A549 (cell line): ENCODE data around the gene BCL3. TPM values are rescaled to one million over a fixed set of nuclear protein-coding genes. Genes with fewer than 3 reads are reported as not detected.
A peak's percentile ranks its signal among the peaks of the same experiment; 100 is the strongest.

Source experiments
- ATAC-seq, 2 experiments: fragments of 200-7000 bp in 1 of 2; fragments of >200 bp in 1 of 2; cut with Nextera tagmentation in 1 of 2; cut with Tn5 transposase in 1 of 2; 3 replicates each; pipeline versions ENCODE4 v1.8.0 to v1.9.1; 2018 to 2020; ENCODE audit warnings: mild to moderate bottlenecking in 1 of 2, moderate library complexity in 1 of 2
- CTCF ChIA-PET: fragments of 300-600 bp; sonication (Branson Sonifier 250); formaldehyde crosslinking; extraction: SDS; loops from one replicate; lab custom pipeline; 2021; ENCODE audit warnings: antibody characterized with exemption, inconsistent platforms; lab: Yijun Ruan, JAX
- POLR2A ChIA-PET: fragments of 350-600 bp; formaldehyde crosslinking; extraction: SDS; loops from one replicate; lab custom pipeline; 2021; ENCODE audit warnings: antibody characterized with exemption, inconsistent platforms; lab: Yijun Ruan, JAX
- DNase-seq, 2 experiments: peaks; one replicate each; pipeline versions ENCODE4 v3.0.0 to v3.0.0-alpha.2; 2011 to 2016; ENCODE audit warnings: low read depth in 1 of 2, low spot score in 1 of 2
- FAIRE-seq: peaks from 2 replicates; lab custom pipeline; 2011; peaks lifted over from hg19 to GRCh38; lab: Jason Lieb, UNC
- H3K27ac ChIP-seq, 2 experiments: fragments of >200 bp; sonication (Bioruptor Twin); formaldehyde crosslinking; 3 replicates each; pipeline ENCODE4 v1.5.1; 2016 to 2017
- H3K4me1 ChIP-seq: fragments of >200 bp; sonication (Bioruptor Twin); formaldehyde crosslinking; 3 replicates; pipeline ENCODE4 v1.6.1; 2016
- H3K4me2 ChIP-seq: fragments of >200 bp; sonication (Bioruptor Twin); formaldehyde crosslinking; 3 replicates; pipeline ENCODE4 v1.6.1; 2016
- H3K4me3 ChIP-seq: fragments of >200 bp; sonication (Bioruptor Twin); formaldehyde crosslinking; 3 replicates; pipeline ENCODE4 v1.5.1; 2016
- H3K9me3 ChIP-seq: fragments of >200 bp; sonication (Bioruptor Twin); formaldehyde crosslinking; 3 replicates; pipeline ENCODE4 v1.6.1; 2016
- BHLHE40 ChIP-seq: IDR thresholded peaks from 2 replicates; pipeline ENCODE4 v1.6.1; 2012; ENCODE audit warnings: low read depth, low read length, inconsistent platforms
- CEBPB ChIP-seq, 2 experiments: fragments of >200 bp in 1 of 2; sonication (Bioruptor Twin) in 1 of 2; formaldehyde crosslinking in 1 of 2; IDR thresholded peaks; 2 replicates each; pipeline ENCODE4 v1.6.1; 2012 to 2016
- CTCF ChIP-seq: fragments of >200 bp; sonication (Bioruptor Twin); formaldehyde crosslinking; IDR thresholded peaks from 3 replicates; pipeline ENCODE4 v1.5.1; 2016
- ESRRA ChIP-seq: fragments of 150-350 bp; IDR thresholded peaks from 2 replicates; pipeline ENCODE4 v1.6.1; 2014; ENCODE audit warnings: mild to moderate bottlenecking, low read length, borderline replicate concordance
- GATA3 ChIP-seq: IDR thresholded peaks from 2 replicates; pipeline ENCODE4 v1.6.1; 2012; ENCODE audit warnings: borderline replicate concordance
- HDAC2 ChIP-seq: fragments of 200-600 bp; sonication (generic); IDR thresholded peaks from 2 replicates; pipeline ENCODE4 v1.6.1; 2016
- HEYL ChIP-seq: fragments of 250-450 bp; sonication (Bioruptor Pico); IDR thresholded peaks from 2 replicates; pipeline ENCODE4 v1.8.0; 2021; ENCODE audit warnings: mild to moderate bottlenecking, moderate library complexity
- HOXA7 ChIP-seq: fragments of 250-450 bp; sonication (Bioruptor Pico); IDR thresholded peaks from 2 replicates; pipeline ENCODE4 v1.5.0; 2020; ENCODE audit warnings: mild to moderate bottlenecking, moderate library complexity
- HOXB13 ChIP-seq: fragments of 250-450 bp; sonication (Bioruptor Pico); IDR thresholded peaks from 2 replicates; pipeline ENCODE4 v1.5.0; 2020; ENCODE audit warnings: low read depth, mild to moderate bottlenecking, moderate library complexity
- HOXB5 ChIP-seq: fragments of 250-450 bp; sonication (Bioruptor Pico); IDR thresholded peaks from 2 replicates; pipeline ENCODE4 v1.5.0; 2020; ENCODE audit warnings: mild to moderate bottlenecking, moderate library complexity
- KDM5A ChIP-seq: fragments of 200-600 bp; sonication (generic); IDR thresholded peaks from 2 replicates; pipeline ENCODE4 v1.6.1; 2016; ENCODE audit warnings: antibody characterized with exemption, mild to moderate bottlenecking
- MAFK ChIP-seq: fragments of 450-650 bp; IDR thresholded peaks from 2 replicates; pipeline ENCODE4 v1.6.1; 2014; ENCODE audit not compliant: partially characterized antibody
- MYC ChIP-seq: IDR thresholded peaks from 2 replicates; pipeline ENCODE4 v1.6.1; 2012; ENCODE audit warnings: mild to moderate bottlenecking, inconsistent platforms, low read length, improper control_type of control experiment, borderline replicate concordance
- POLR2A ChIP-seq: IDR thresholded peaks from 2 replicates; pipeline ENCODE4 v1.6.1; 2012; ENCODE audit warnings: mild to moderate bottlenecking, low read length
- RAD21 ChIP-seq, 2 experiments: fragments of >200 bp in 1 of 2; sonication (Bioruptor Twin) in 1 of 2; formaldehyde crosslinking in 1 of 2; IDR thresholded peaks in 1 of 2; conservative IDR thresholded peaks in 1 of 2; 2 replicates in 1 of 2; 3 replicates in 1 of 2; pipeline ENCODE4 v1.6.1; 2012 to 2018; ENCODE audit warnings: inconsistent platforms in 1 of 2
- RARB ChIP-seq: fragments of 250-450 bp; sonication (Bioruptor Pico); IDR thresholded peaks from 2 replicates; pipeline ENCODE4 v1.8.0; 2021; ENCODE audit warnings: mild to moderate bottlenecking, moderate library complexity
- RCOR1 ChIP-seq: fragments of 150-350 bp; IDR thresholded peaks from 2 replicates; pipeline ENCODE4 v1.6.1; 2014; ENCODE audit warnings: antibody characterized with exemption, low read length, low read depth
- SMC3 ChIP-seq: fragments of >200 bp; sonication (Bioruptor Twin); formaldehyde crosslinking; IDR thresholded peaks from 3 replicates; pipeline ENCODE4 v1.6.1; 2018; ENCODE audit warnings: inconsistent platforms
- SREBF2 ChIP-seq: fragments of 450-650 bp; IDR thresholded peaks from 2 replicates; pipeline ENCODE4 v1.6.1; 2014; ENCODE audit warnings: mild to moderate bottlenecking, moderate library complexity
- TP53 ChIP-seq: fragments of 250-450 bp; sonication (Bioruptor Pico); IDR thresholded peaks from 2 replicates; pipeline ENCODE4 v1.5.0; 2021; ENCODE audit warnings: mild to moderate bottlenecking, moderate library complexity
- ZFP36 ChIP-seq: fragments of 450-650 bp; IDR thresholded peaks from 2 replicates; pipeline ENCODE4 v1.6.1; 2014; ENCODE audit warnings: borderline replicate concordance; ENCODE audit not compliant: partially characterized antibody
- WGBS: methylation state at CpG from one replicate; pipeline ENCODE4 v1.1.6; 2017; ENCODE audit errors: missing lambda C conversion rate; 5-methylcytosine and 5-hydroxymethylcytosine counted together
- polyA plus RNA-seq, 4 experiments: library from polyadenylated mRNA; depleted of rRNA in 3 of 4; stranded (reverse); fragments of >200 nt; fragmentation: RNase III in 1 of 4; extraction: RNeasy Plus Mini Kit Qiagen cat#74134 plus additional on column Dnase treatment in 1 of 4; gene quantifications; 2 replicates in 3 of 4; 3 replicates in 1 of 4; pipeline ENCODE4 v1.2.3, GENCODE V29; 2011 to 2017
- TF ChIP-seq, protein P1 (sequence below): fragments of 250-450 bp; sonication (Bioruptor Pico); IDR thresholded peaks from 2 replicates; pipeline ENCODE4 v1.5.0; 2020; ENCODE audit warnings: low read depth, mild to moderate bottlenecking, moderate library complexity
- TF ChIP-seq, protein P2 (sequence below): fragments of >200 bp; sonication (Bioruptor Twin); formaldehyde crosslinking; IDR thresholded peaks from 3 replicates; pipeline ENCODE4 v1.6.1; 2016
- TF ChIP-seq, protein P3 (sequence below): IDR thresholded peaks from 2 replicates; pipeline ENCODE4 v1.6.1; 2012; ENCODE audit warnings: low read depth, borderline replicate concordance
- TF ChIP-seq, protein P4 (sequence below): IDR thresholded peaks from 2 replicates; pipeline ENCODE4 v1.6.1; 2012

BCL3 gene
- polyA plus RNA-seq, 2 of the 4 experiments (the other 2 are of a cell fraction) = 22.6 to 72.1 TPM

- TF ChIP-seq, protein P1, sequence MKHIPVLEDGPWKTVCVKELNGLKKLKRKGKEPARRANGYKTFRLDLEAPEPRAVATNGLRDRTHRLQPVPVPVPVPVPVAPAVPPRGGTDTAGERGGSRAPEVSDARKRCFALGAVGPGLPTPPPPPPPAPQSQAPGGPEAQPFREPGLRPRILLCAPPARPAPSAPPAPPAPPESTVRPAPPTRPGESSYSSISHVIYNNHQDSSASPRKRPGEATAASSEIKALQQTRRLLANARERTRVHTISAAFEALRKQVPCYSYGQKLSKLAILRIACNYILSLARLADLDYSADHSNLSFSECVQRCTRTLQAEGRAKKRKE = peak; percentile 65; the same call in 1 of the 2 replicates
- TF ChIP-seq ESRRA (no peak), SMC3 (no peak), SREBF2 (no peak), HEYL (CRISPR knock-in tag) (no peak), KDM5A (no peak), GATA3 (peak; percentile 71), TP53 (no peak)
- TF ChIP-seq, protein P2, sequence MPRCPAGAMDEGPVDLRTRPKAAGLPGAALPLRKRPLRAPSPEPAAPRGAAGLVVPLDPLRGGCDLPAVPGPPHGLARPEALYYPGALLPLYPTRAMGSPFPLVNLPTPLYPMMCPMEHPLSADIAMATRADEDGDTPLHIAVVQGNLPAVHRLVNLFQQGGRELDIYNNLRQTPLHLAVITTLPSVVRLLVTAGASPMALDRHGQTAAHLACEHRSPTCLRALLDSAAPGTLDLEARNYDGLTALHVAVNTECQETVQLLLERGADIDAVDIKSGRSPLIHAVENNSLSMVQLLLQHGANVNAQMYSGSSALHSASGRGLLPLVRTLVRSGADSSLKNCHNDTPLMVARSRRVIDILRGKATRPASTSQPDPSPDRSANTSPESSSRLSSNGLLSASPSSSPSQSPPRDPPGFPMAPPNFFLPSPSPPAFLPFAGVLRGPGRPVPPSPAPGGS = no peak
Measured at GRCh38 chr19:44722131-44723121, 26.1 kb upstream of the BCL3 start (continued).

DNA sequence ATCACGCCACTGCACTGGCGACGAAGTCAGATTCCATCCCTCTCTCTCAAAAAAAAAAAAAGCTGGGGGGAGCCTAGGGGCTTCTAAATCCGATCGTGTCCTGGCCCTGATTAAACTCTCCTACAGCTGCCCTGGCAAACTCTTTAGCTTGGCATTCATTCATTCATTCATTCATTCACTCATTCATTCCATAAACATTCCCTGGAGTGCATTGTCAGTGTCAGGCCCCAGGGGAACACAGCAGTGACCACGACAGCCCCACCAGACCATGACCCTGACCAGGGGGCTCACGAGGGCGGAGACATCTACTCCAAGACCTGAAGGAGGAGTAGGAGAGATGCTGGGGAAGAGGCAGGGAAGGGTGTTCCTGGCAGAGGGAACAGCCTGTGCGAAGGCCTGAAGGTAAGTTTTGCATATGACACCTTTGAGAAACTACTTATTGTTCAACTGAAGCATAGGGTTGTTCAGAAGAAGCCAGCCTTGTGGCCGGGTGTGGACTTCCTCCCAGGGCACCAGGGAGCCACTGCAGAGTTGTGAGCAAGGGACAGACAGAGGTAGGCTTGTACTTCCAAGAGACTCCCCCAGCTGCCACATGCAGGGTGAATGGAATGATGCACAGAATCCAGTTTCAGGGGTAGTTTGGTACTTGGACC lies 25.1 kb upstream of the BCL3 start:
- DNase-seq = no peak
- FAIRE-seq = no peak
- peak; percentile 26 to 34; a peak in 5 of 6 replicates for ATAC-seq
- Histone ChIP-seq H3K9me3 (no peaks in the 10 kb centered on the region), H3K4me3 (no peak overlapping the region), H3K4me2 (peak overlapping the region; percentile 89), H3K27ac (peak overlapping the region; percentile 97), H3K4me1 (peaks cover 89% of the 10 kb centered on the region)
- ChIA-PET POLR2A (interaction anchor here (0.8 to 3.7 kb wide), 22 partner anchors 9 to 167 kb away, joined by 3 to 53 read pairs (median 8); partner anchors contain the start of genes BCL3, NECTIN2 and TOMM40), CTCF (interaction anchor here (0.6 to 42.5 kb wide), 56 partner anchors 9 to 337 kb away, joined by 3 to 1899 read pairs (median 5); partner anchors contain the start of genes APOC1, BCAM, BCL3 and CBLC)
- 75% methylated on average over 10 of the region's 10 CpGs for WGBS
- TF ChIP-seq ZFP36 (peak; percentile 24), HDAC2 (no peak), HOXB13 (CRISPR knock-in tag) (0 out of 2 replicates have a peak, but pooled peaks have one; percentile 14), HOXB5 (CRISPR knock-in tag) (0 out of 2 replicates have a peak, but pooled peaks have one; percentile 28), MYC (0 out of 2 replicates have a peak, but pooled peaks have one; percentile 22)

DNA sequence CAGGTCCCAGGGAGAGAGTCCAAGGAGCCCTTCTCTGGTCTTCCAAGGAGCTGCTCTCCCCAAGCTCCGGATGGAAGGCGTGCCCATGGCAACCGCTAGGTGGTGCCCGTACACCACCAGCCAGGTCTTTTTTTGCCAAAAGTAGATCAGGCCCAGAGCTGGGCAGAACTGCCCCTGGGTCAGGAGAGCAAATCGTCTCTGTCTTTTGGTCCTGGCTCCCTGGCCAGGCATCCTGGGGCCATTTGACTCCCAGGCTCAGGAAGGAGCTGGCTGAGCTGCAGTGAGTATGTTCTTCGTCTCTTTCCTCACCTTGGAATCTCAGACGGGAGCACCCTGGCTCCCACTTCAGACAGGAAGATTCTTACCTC lies 24.6 kb upstream of the BCL3 start:
- no peak for TF ChIP-seq RCOR1
- peak; percentile 100 for TF ChIP-seq SMC3
- peak; percentile 100 for TF ChIP-seq RAD21 (conservative IDR thresholded peaks at IDR 0.05 in 1 of 2, IDR thresholded peaks at IDR 0.05 in 1 of 2)
- TF ChIP-seq, protein P2 = peak; percentile 52; the same call in 1 of the 3 replicates
- TF ChIP-seq BHLHE40 = no peak; the same call in 1 of the 2 replicates
- TF ChIP-seq RARB (CRISPR knock-in tag) = 0 out of 2 replicates have a peak, but pooled peaks have one; percentile 9
- TF ChIP-seq ZFP36 = peak; percentile 0
- TF ChIP-seq, protein P3, sequence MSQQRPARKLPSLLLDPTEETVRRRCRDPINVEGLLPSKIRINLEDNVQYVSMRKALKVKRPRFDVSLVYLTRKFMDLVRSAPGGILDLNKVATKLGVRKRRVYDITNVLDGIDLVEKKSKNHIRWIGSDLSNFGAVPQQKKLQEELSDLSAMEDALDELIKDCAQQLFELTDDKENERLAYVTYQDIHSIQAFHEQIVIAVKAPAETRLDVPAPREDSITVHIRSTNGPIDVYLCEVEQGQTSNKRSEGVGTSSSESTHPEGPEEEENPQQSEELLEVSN = peak; percentile 38; the same call in 1 of the 2 replicates
- peak; percentile 40; the same call in 1 of the 2 replicates for TF ChIP-seq POLR2A
- peak; percentile 99 for TF ChIP-seq CTCF
- no peak; the same call in 1 of the 2 replicates for TF ChIP-seq HOXB13 (CRISPR knock-in tag)
- TF ChIP-seq MAFK = no peak
- TF ChIP-seq CEBPB (IDR thresholded peaks at IDR 0.05) = peak in 1 of 2 experiments; percentile 11; a peak in 1 of 4 replicates
- TF ChIP-seq KDM5A = no peak
- TF ChIP-seq, protein P4, sequence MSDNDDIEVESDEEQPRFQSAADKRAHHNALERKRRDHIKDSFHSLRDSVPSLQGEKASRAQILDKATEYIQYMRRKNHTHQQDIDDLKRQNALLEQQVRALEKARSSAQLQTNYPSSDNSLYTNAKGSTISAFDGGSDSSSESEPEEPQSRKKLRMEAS = 0 out of 2 replicates have a peak, but pooled peaks have one; percentile 64
- no peak for TF ChIP-seq HOXA7
- H3K27ac ChIP-seq = peak overlapping the region; percentile 97
- FAIRE-seq (peak; percentile 93), DNase-seq (peak; percentile 96), ATAC-seq (peak; percentile 77 to 83)
- peak overlapping the region; percentile 38 for H3K4me3 ChIP-seq
- no peaks in the 10 kb centered on the region for H3K9me3 ChIP-seq
- peak overlapping the region; percentile 89 for H3K4me2 ChIP-seq
- ChIA-PET CTCF (interaction anchor here (0.6 to 42.5 kb wide), 61 partner anchors 10 to 341 kb away, joined by 3 to 1899 read pairs (median 5); partner anchors contain the start of genes APOC1, BCAM, BCL3 and CBLC), POLR2A (interaction anchor here (0.6 to 3.7 kb wide), 24 partner anchors 9 to 454 kb away, joined by 3 to 53 read pairs (median 7); partner anchors contain the start of genes BCL3, NECTIN2, TOMM40 and TRAPPC6A)
- whole genome bisulfite sequencing = under 1% methylated on average over 7 of the region's 7 CpGs
- peaks cover 87% of the 10 kb centered on the region for H3K4me1 ChIP-seq
